ENCODE data around the gene THAP12.

DNA sequence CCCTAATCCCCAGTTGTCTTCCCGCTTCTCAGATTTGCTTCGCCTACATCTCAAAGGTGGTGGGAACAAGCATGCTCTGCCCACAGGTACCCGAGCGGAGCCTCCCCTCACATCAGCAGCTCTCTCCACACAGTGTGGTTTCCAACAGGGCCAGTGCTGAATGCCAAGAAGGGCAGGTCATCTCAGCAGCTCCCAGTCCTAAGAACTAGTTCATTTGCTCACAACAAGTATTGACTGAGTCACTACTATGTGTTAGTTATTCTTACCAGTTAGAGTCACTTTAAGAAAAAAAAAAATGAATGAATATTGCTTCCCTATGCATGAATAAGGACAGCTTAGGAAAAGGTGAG lies 66.2 kb downstream of the THAP12 start:
- no peak for TF ChIP-seq POLR2A (IDR thresholded peaks at IDR 0.05; ENCODE audit: low read depth, low read length)
- TF ChIP-seq POLR2AphosphoS5 (IDR thresholded peaks at IDR 0.05; ENCODE audit: low read depth, low read length), result no peak
- TF ChIP-seq TAF1 (IDR thresholded peaks at IDR 0.05; ENCODE audit: low read depth, low read length), result no peak

Data from GM12891 (cell line).